A673 (cell line): Measurements from ENCODE around the gene STAC3. TPM values are rescaled to one million over a fixed set of nuclear protein-coding genes. Genes with fewer than 3 reads are reported as not detected.

Experiments
- BruUV-seq: library from RNA; stranded (reverse); fragments of 400-500 nt; replicated peaks from 2 replicates; lab custom pipeline; 2021; lab: Mats Ljungman, UMichigan
- CTCF ChIA-PET: fragments of 300-600 bp; sonication (Branson Sonifier 250); formaldehyde crosslinking; loops from one replicate; lab custom pipeline; 2022; ENCODE audit warnings: antibody characterized with exemption; lab: Charles Lee
- POLR2A ChIA-PET: fragments of 300-600 bp; sonication (Branson Sonifier 250); formaldehyde crosslinking; loops from one replicate; lab custom pipeline; 2022; ENCODE audit warnings: antibody characterized with exemption; ENCODE audit not compliant: low non-redundant PET; lab: Charles Lee
- DNase-seq: peaks from one replicate; pipeline ENCODE4 v3.0.0-alpha.2; 2015; ENCODE audit warnings: low spot score
- H3K27ac ChIP-seq: fragments of 200-600 bp; sonication (generic); 2 replicates; pipeline ENCODE4 v1.5.1; 2016; ENCODE audit warnings: mixed run types, low read depth, mild to moderate bottlenecking, mixed read lengths, antibody characterized with exemption, low read length; ENCODE audit not compliant: poor library complexity, severe bottlenecking
- H3K27me3 ChIP-seq: fragments of 200-600 bp; sonication (generic); replicated peaks from 2 replicates; pipeline ENCODE4 v1.6.1; 2017; ENCODE audit warnings: mixed run types, low read depth, mild to moderate bottlenecking, mixed read lengths, antibody characterized with exemption, low read length; ENCODE audit not compliant: insufficient read depth, poor library complexity
- H3K36me3 ChIP-seq: fragments of 200-600 bp; sonication (generic); 2 replicates; pipeline ENCODE4 v1.6.1; 2016; ENCODE audit warnings: mixed run types, mild to moderate bottlenecking, mixed read lengths, antibody characterized with exemption, low read length; ENCODE audit not compliant: insufficient read depth, poor library complexity, severe bottlenecking
- H3K4me1 ChIP-seq: fragments of 200-600 bp; sonication (generic); 2 replicates; pipeline ENCODE4 v1.6.1; 2017; ENCODE audit warnings: mixed run types, mild to moderate bottlenecking, mixed read lengths, antibody characterized with exemption, low read length; ENCODE audit not compliant: insufficient read depth, poor library complexity, severe bottlenecking
- H3K4me3 ChIP-seq: fragments of 200-600 bp; sonication (generic); 2 replicates; pipeline ENCODE4 v1.5.1; 2016; ENCODE audit warnings: low read depth, mixed run types, mild to moderate bottlenecking, mixed read lengths, low read length; ENCODE audit not compliant: poor library complexity, severe bottlenecking
- H3K9me3 ChIP-seq: fragments of 200-600 bp; sonication (generic); 2 replicates; pipeline ENCODE4 v1.6.1; 2016; ENCODE audit warnings: mixed run types, low read depth, mild to moderate bottlenecking, mixed read lengths, antibody characterized with exemption, low read length; ENCODE audit not compliant: poor library complexity, severe bottlenecking
- EZH2 ChIP-seq: fragments of 200-600 bp; sonication (generic); IDR thresholded peaks from 2 replicates; pipeline ENCODE4 v1.6.1; 2017; ENCODE audit warnings: borderline replicate concordance, low read depth, mild to moderate bottlenecking, mixed read lengths, antibody characterized with exemption, low read length; ENCODE audit not compliant: poor library complexity, severe bottlenecking
- intact Hi-C: fragments of 100-400 bp; cut with micrococcal nuclease; formaldehyde crosslinking; loops from one replicate; pipeline ENCODE4 v1.10.0; 2022; ENCODE audit not compliant: unreplicated experiment
- total RNA-seq: library from RNA; stranded (reverse); gene quantifications from 2 replicates; pipeline ENCODE4 v1.2.3, GENCODE V29; 2021
- TF ChIP-seq, protein P1 (sequence below): fragments of 300-800, 200-600 bp; sonication (generic); conservative IDR thresholded peaks from 2 replicates; pipeline ENCODE4 v1.5.1; 2017; ENCODE audit warnings: low read depth, mild to moderate bottlenecking, antibody characterized with exemption, low read length, moderate library complexity, mixed read lengths

STAC3 gene
- total RNA-seq, 1 experiment from 2014 or later, result 7.0 TPM

- no peaks in the 10 kb centered on the region for H3K27me3 ChIP-seq
- TF ChIP-seq, protein P1, sequence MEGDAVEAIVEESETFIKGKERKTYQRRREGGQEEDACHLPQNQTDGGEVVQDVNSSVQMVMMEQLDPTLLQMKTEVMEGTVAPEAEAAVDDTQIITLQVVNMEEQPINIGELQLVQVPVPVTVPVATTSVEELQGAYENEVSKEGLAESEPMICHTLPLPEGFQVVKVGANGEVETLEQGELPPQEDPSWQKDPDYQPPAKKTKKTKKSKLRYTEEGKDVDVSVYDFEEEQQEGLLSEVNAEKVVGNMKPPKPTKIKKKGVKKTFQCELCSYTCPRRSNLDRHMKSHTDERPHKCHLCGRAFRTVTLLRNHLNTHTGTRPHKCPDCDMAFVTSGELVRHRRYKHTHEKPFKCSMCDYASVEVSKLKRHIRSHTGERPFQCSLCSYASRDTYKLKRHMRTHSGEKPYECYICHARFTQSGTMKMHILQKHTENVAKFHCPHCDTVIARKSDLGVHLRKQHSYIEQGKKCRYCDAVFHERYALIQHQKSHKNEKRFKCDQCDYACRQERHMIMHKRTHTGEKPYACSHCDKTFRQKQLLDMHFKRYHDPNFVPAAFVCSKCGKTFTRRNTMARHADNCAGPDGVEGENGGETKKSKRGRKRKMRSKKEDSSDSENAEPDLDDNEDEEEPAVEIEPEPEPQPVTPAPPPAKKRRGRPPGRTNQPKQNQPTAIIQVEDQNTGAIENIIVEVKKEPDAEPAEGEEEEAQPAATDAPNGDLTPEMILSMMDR, result no peak
- no peak for TF ChIP-seq EZH2
- peaks cover 43% of the 10 kb centered on the region for H3K36me3 ChIP-seq
- CTCF ChIA-PET, result no interaction called here
- peaks cover 46% of the 10 kb centered on the region for H3K4me1 ChIP-seq
- H3K9me3 ChIP-seq, result no peaks in the 10 kb centered on the region
- H3K27ac ChIP-seq, result no peak overlapping the region
- POLR2A ChIA-PET, result no interaction called here
- no peak overlapping the region for H3K4me3 ChIP-seq
- intact Hi-C loops, result no loop called here
- no peak for DNase-seq
- BruUV-seq, result no TSS peak
Observed at GRCh38 chr12:57235017-57235727, 15.8 kb downstream of the STAC3 start.

DNA sequence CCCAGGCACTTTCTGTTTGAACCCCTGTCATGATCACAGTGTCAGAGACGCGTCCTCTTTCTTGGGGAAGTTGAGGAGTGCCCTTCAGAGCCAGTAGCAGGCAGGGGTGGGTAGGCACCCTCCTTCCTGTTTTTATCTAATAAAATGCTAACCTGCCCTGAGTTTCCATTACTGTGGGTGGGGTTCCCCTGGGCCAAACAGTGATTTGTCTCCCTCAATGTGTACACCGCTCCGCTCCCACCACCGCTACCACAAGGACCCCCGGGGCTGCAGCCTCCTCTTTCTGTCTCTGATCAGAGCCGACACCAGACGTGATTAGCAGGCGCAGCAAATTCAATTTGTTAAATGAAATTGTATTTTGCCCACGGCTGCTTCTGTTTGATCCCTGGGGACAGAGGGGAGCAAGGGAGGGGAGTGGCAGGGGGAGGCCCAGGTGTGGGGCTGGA lies 16.4 kb downstream of the STAC3 start:
- H3K27ac ChIP-seq, result peak overlapping the region; percentile 32
- peaks cover 43% of the 10 kb centered on the region for H3K36me3 ChIP-seq
- TF ChIP-seq EZH2, result no peak
- TF ChIP-seq, protein P1, result no peak
- ChIA-PET CTCF (no interaction called here), POLR2A (no interaction called here)
- H3K4me3 ChIP-seq, result no peak overlapping the region
- no peak for DNase-seq
- no peaks in the 10 kb centered on the region for H3K9me3 ChIP-seq
- no TSS peak for BruUV-seq
- intact Hi-C loops, result no loop called here
- H3K27me3 ChIP-seq, result no peaks in the 10 kb centered on the region
- H3K4me1 ChIP-seq, result peaks cover 42% of the 10 kb centered on the region

DNA sequence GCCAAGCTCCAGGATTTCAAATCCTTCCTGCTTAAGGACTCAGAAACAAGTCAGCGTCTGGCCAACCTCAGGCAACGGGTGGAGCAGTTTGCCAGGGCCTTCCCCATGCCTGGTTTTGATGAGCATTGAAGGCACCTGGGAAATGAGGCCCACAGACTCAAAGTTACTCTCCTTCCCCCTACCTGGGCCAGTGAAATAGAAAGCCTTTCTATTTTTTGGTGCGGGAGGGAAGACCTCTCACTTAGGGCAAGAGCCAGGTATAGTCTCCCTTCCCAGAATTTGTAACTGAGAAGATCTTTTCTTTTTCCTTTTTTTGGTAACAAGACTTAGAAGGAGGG lies 16.8 kb downstream of the STAC3 start:
- TSS peak; percentile 25 for BruUV-seq
- Histone ChIP-seq H3K27ac (peak overlapping the region; percentile 32), H3K36me3 (peaks cover 43% of the 10 kb centered on the region), H3K4me1 (peaks cover 40% of the 10 kb centered on the region), H3K4me3 (no peak overlapping the region), H3K27me3 (no peaks in the 10 kb centered on the region), H3K9me3 (no peaks in the 10 kb centered on the region)
- CTCF ChIA-PET, result no interaction called here
- TF ChIP-seq, protein P1, result no peak
- TF ChIP-seq EZH2, result no peak
- POLR2A ChIA-PET, result no interaction called here
- intact Hi-C loops, result no loop called here
- DNase-seq, result no peak
